Ishikawa (cell line): Measurements from ENCODE around the gene RIN3.

ENCODE experiments used
- CEBPB ChIP-seq: IDR thresholded peaks from 2 replicates; pipeline ENCODE4 v1.6.1; 2012
- CREB1 ChIP-seq: IDR thresholded peaks from 2 replicates; pipeline ENCODE4 v1.6.1; 2012; ENCODE audit warnings: low read depth
- EGR1 ChIP-seq: IDR thresholded peaks from 2 replicates; pipeline ENCODE4 v1.6.1; 2012
- EP300 ChIP-seq: IDR thresholded peaks from 2 replicates; pipeline ENCODE4 v1.6.1; 2012; ENCODE audit warnings: borderline replicate concordance
- FOXM1 ChIP-seq: IDR thresholded peaks from 2 replicates; pipeline ENCODE4 v1.6.1; 2012; ENCODE audit warnings: low read depth, borderline replicate concordance
- MAX ChIP-seq: IDR thresholded peaks from 2 replicates; pipeline ENCODE4 v1.6.1; 2012
- NFIC ChIP-seq: IDR thresholded peaks from 2 replicates; pipeline ENCODE4 v1.6.1; 2012
- RAD21 ChIP-seq: IDR thresholded peaks from 2 replicates; pipeline ENCODE4 v1.6.1; 2012; ENCODE audit warnings: low read depth
- REST ChIP-seq: IDR thresholded peaks from 2 replicates; pipeline ENCODE4 v1.6.1; 2012; ENCODE audit warnings: low read depth, mild to moderate bottlenecking
- TAF1 ChIP-seq: IDR thresholded peaks from 2 replicates; pipeline ENCODE4 v1.6.1; 2012; ENCODE audit warnings: low read depth, mild to moderate bottlenecking
- TCF12 ChIP-seq: IDR thresholded peaks from 2 replicates; pipeline ENCODE4 v1.6.1; 2012; ENCODE audit warnings: low read depth
- TEAD4 ChIP-seq: IDR thresholded peaks from 2 replicates; pipeline ENCODE4 v1.6.1; 2012
- USF1 ChIP-seq: IDR thresholded peaks from 2 replicates; pipeline ENCODE4 v1.6.1; 2012
- YY1 ChIP-seq: IDR thresholded peaks from 2 replicates; pipeline ENCODE4 v1.6.1; 2012; ENCODE audit warnings: low read depth
- ZBTB7A ChIP-seq: IDR thresholded peaks from 2 replicates; pipeline ENCODE4 v1.6.1; 2012; ENCODE audit warnings: low read depth

Gene RIN3

GRCh38 chr14:92694807-92695206 lies 181.2 kb downstream of the RIN3 start:
- TF ChIP-seq MAX (no peak), TAF1 (no peak), YY1 (no peak), TEAD4 (no peak), CREB1 (no peak), REST (no peak), NFIC (no peak), TCF12 (no peak)

GRCh38 chr14:92695562-92695961 lies 182.0 kb downstream of the RIN3 start:
- TF ChIP-seq USF1 (no peak), NFIC (no peak), TEAD4 (no peak), ZBTB7A (no peak), REST (no peak), CREB1 (no peak), YY1 (no peak), RAD21 (no peak), MAX (no peak), EGR1 (no peak), EP300 (no peak), TAF1 (no peak), TCF12 (no peak), FOXM1 (no peak)

GRCh38 chr14:92696366-92696765 lies 182.8 kb downstream of the RIN3 start:
- TF ChIP-seq ZBTB7A, result no peak

- no peak for TF ChIP-seq TEAD4
- no peak for TF ChIP-seq MAX
- no peak for TF ChIP-seq TCF12
These were observed 184.8 kb downstream of the RIN3 start for GRCh38 chr14:92698393-92698792.

- TF ChIP-seq YY1 (no peak), CREB1 (no peak), EGR1 (no peak), TCF12 (no peak), ZBTB7A (no peak), RAD21 (no peak), TEAD4 (no peak), FOXM1 (no peak), REST (no peak), NFIC (no peak), MAX (no peak)
These were observed 188.2 kb downstream of the RIN3 start for GRCh38 chr14:92701826-92702225.

- TF ChIP-seq REST (no peak), MAX (no peak), ZBTB7A (no peak), YY1 (no peak), CEBPB (no peak), TAF1 (no peak), EGR1 (no peak), CREB1 (no peak), EP300 (no peak), NFIC (no peak), TEAD4 (no peak), TCF12 (no peak), RAD21 (no peak), FOXM1 (no peak), USF1 (no peak)
These were observed 188.9 kb downstream of the RIN3 start for GRCh38 chr14:92702441-92702918.
